Mononuclear cell (primary cell): Measurements from ENCODE around the gene CACNB2. TPM values are rescaled to one million over a fixed set of nuclear protein-coding genes. Genes with fewer than 3 reads are reported as not detected.

Source experiments
- H3K27me3 ChIP-seq: 2 replicates; pipeline ENCODE4 v1.6.0; 2011; ENCODE audit warnings: low read length, control low read depth; ENCODE audit not compliant: insufficient read depth
- H3K4me1 ChIP-seq: 2 replicates; pipeline ENCODE4 v1.5.1; 2011; ENCODE audit warnings: mild to moderate bottlenecking, low read length, control low read depth; ENCODE audit not compliant: insufficient read depth
- H3K4me3 ChIP-seq: 2 replicates; pipeline ENCODE4 v1.5.1; 2011; ENCODE audit warnings: mild to moderate bottlenecking, low read length, moderate library complexity
- H3K9me3 ChIP-seq: 2 replicates; pipeline ENCODE4 v1.5.1; 2011; ENCODE audit warnings: low read depth, mild to moderate bottlenecking, control low read depth, low read length
- total RNA-seq: library from RNA; depleted of rRNA; stranded (reverse); fragments of >200 nt; gene quantifications from one replicate; pipeline ENCODE4 v1.2.3, GENCODE V29; 2012

CACNB2 gene
- total RNA-seq, 1 donor: not detected

- no peaks in the 10 kb centered on the region for H3K4me1 ChIP-seq
- H3K4me3 ChIP-seq: no peak overlapping the region
- H3K9me3 ChIP-seq: no peaks in the 10 kb centered on the region
Observed at GRCh38 chr10:18294633-18295032, 154.4 kb downstream of the CACNB2 start.

GRCh38 chr10:18297659-18298058 lies 157.4 kb downstream of the CACNB2 start:
- no peaks in the 10 kb centered on the region for H3K27me3 ChIP-seq
- H3K4me3 ChIP-seq: no peak overlapping the region
- no peaks in the 10 kb centered on the region for H3K9me3 ChIP-seq
- H3K4me1 ChIP-seq: no peaks in the 10 kb centered on the region

More at GRCh38 chr10:18294633-18295032, 154.4 kb downstream of the CACNB2 start:
- no peaks in the 10 kb centered on the region for H3K27me3 ChIP-seq

- no peaks in the 10 kb centered on the region for H3K9me3 ChIP-seq
- peaks cover under 1% of the 10 kb centered on the region for H3K4me1 ChIP-seq
- H3K27me3 ChIP-seq: no peaks in the 10 kb centered on the region
- H3K4me3 ChIP-seq: no peak overlapping the region
Observed at GRCh38 chr10:18298256-18298655, 158.0 kb downstream of the CACNB2 start.

GRCh38 chr10:18303851-18304801 lies 163.9 kb downstream of the CACNB2 start:
- Histone ChIP-seq H3K27me3 (no peaks in the 10 kb centered on the region), H3K4me3 (no peak overlapping the region), H3K4me1 (peaks cover 28% of the 10 kb centered on the region), H3K9me3 (no peaks in the 10 kb centered on the region)

GRCh38 chr10:18306031-18306430 lies 165.8 kb downstream of the CACNB2 start:
- H3K4me1 ChIP-seq: peaks cover 28% of the 10 kb centered on the region
- no peaks in the 10 kb centered on the region for H3K9me3 ChIP-seq
- H3K27me3 ChIP-seq: no peaks in the 10 kb centered on the region
- no peak overlapping the region for H3K4me3 ChIP-seq

GRCh38 chr10:18308600-18308999 lies 168.4 kb downstream of the CACNB2 start:
- no peak overlapping the region for H3K4me3 ChIP-seq
- H3K27me3 ChIP-seq: no peaks in the 10 kb centered on the region
- no peaks in the 10 kb centered on the region for H3K9me3 ChIP-seq
- H3K4me1 ChIP-seq: peaks cover 24% of the 10 kb centered on the region

GRCh38 chr10:18310761-18311160 lies 170.5 kb downstream of the CACNB2 start:
- no peaks in the 10 kb centered on the region for H3K9me3 ChIP-seq
- peaks cover 12% of the 10 kb centered on the region for H3K4me1 ChIP-seq
- H3K27me3 ChIP-seq: no peaks in the 10 kb centered on the region
- H3K4me3 ChIP-seq: no peak overlapping the region

- Histone ChIP-seq H3K4me3 (no peak overlapping the region), H3K9me3 (no peaks in the 10 kb centered on the region), H3K4me1 (no peaks in the 10 kb centered on the region), H3K27me3 (no peaks in the 10 kb centered on the region)
Observed at GRCh38 chr10:18312374-18313139, 172.3 kb downstream of the CACNB2 start.

- Histone ChIP-seq H3K27me3 (no peaks in the 10 kb centered on the region), H3K4me1 (no peaks in the 10 kb centered on the region), H3K9me3 (no peaks in the 10 kb centered on the region), H3K4me3 (no peak overlapping the region)
Observed at GRCh38 chr10:18313140-18313530, 172.9 kb downstream of the CACNB2 start.

- H3K9me3 ChIP-seq: no peaks in the 10 kb centered on the region
Observed at GRCh38 chr10:18313626-18314025, 173.4 kb downstream of the CACNB2 start.

GRCh38 chr10:18319628-18320027 lies 179.4 kb downstream of the CACNB2 start:
- Histone ChIP-seq H3K9me3 (no peaks in the 10 kb centered on the region), H3K4me3 (no peak overlapping the region), H3K27me3 (no peaks in the 10 kb centered on the region), H3K4me1 (no peaks in the 10 kb centered on the region)

More at GRCh38 chr10:18313626-18314025, 173.4 kb downstream of the CACNB2 start:
- no peaks in the 10 kb centered on the region for H3K4me1 ChIP-seq
- H3K27me3 ChIP-seq: no peaks in the 10 kb centered on the region
- no peak overlapping the region for H3K4me3 ChIP-seq

GRCh38 chr10:18321371-18321770 lies 181.1 kb downstream of the CACNB2 start:
- Histone ChIP-seq H3K27me3 (no peaks in the 10 kb centered on the region), H3K4me3 (no peak overlapping the region), H3K9me3 (no peaks in the 10 kb centered on the region), H3K4me1 (no peaks in the 10 kb centered on the region)

GRCh38 chr10:18323916-18324315 lies 183.7 kb downstream of the CACNB2 start:
- no peaks in the 10 kb centered on the region for H3K4me1 ChIP-seq
- no peaks in the 10 kb centered on the region for H3K9me3 ChIP-seq
- no peaks in the 10 kb centered on the region for H3K27me3 ChIP-seq
- H3K4me3 ChIP-seq: no peak overlapping the region

- Histone ChIP-seq H3K27me3 (no peaks in the 10 kb centered on the region), H3K4me1 (no peaks in the 10 kb centered on the region), H3K9me3 (no peaks in the 10 kb centered on the region), H3K4me3 (no peak overlapping the region)
Observed at GRCh38 chr10:18325410-18325809, 185.2 kb downstream of the CACNB2 start.

GRCh38 chr10:18325889-18326531 lies 185.8 kb downstream of the CACNB2 start:
- H3K4me1 ChIP-seq: no peaks in the 10 kb centered on the region
- H3K9me3 ChIP-seq: no peaks in the 10 kb centered on the region
- H3K27me3 ChIP-seq: no peaks in the 10 kb centered on the region
- H3K4me3 ChIP-seq: no peak overlapping the region
